Measurements from ENCODE around the gene VSIG2. TPM values are rescaled to one million over a fixed set of nuclear protein-coding genes. Genes with fewer than 3 reads are reported as not detected.
A peak's percentile ranks its signal among the peaks of the same experiment; 100 is the strongest.

VSIG2 gene
- total and polyA plus RNA-seq, 2 of the 4 experiments (the other 2 are of a cell fraction): not detected

GRCh38 chr11:124783002-124783401 is 30.9 kb upstream of the VSIG2 start:
- dilution Hi-C loops (cut with HindIII; ENCODE audit: low sequenced_read_pairs, unreplicated experiment): no loop called here
- CTCF ChIA-PET: interaction anchor here (1.1 to 1.4 kb wide), 2 partner anchors 11 to 16 kb away, joined by 3 read pairs; no protein-coding TSS in a partner anchor

More at GRCh38 chr11:124783002-124783401, 30.9 kb upstream of the VSIG2 start:
- Histone ChIP-seq H3K27ac (ENCODE audit: insufficient read depth, low read length) (no peak overlapping the region), H3K9ac (ENCODE audit: low read depth, low read length) (no peak overlapping the region), H4K91ac (ENCODE audit: insufficient read depth, low read depth, low read length) (no peak overlapping the region), H4K8ac (ENCODE audit: low read depth in 2 of 2, low read length in 2 of 2) (no peak overlapping the region), H3K27me3 (ENCODE audit: control insufficient read depth, insufficient read depth, low read length) (no peaks in the 10 kb centered on the region), H3K56ac (ENCODE audit: extremely low read depth, insufficient read depth, low read length) (no peak overlapping the region), H2BK120ac (ENCODE audit: low read depth, low read length) (no peak overlapping the region), H3K4me2 (ENCODE audit: low read depth, low read length) (no peak overlapping the region), H3K9me1 (ENCODE audit: insufficient read depth, low read length) (no peaks in the 10 kb centered on the region; the same call in 1 of the 2 replicates), H2AK9ac (replicated peaks; ENCODE audit: low read depth, low read length, poor library complexity) (no peak overlapping the region), H2AK5ac (ENCODE audit: low read depth, low read length) (no peak overlapping the region), H4K20me1 (ENCODE audit: insufficient read depth, low read length) (peaks cover 15% of the 10 kb centered on the region; the same call in 1 of the 2 replicates), H4K5ac (ENCODE audit: low read depth, low read length) (no peak overlapping the region), H3K9me3 (ENCODE audit: control insufficient read depth, insufficient read depth, low read length) (no peaks in the 10 kb centered on the region), H3K4me3 (ENCODE audit: insufficient read depth, low read depth, low read length) (no peak overlapping the region), H3K4ac (ENCODE audit: low read depth, low read length) (no peak overlapping the region), H3K4me1 (ENCODE audit: control insufficient read depth, insufficient read depth, low read length) (no peaks in the 10 kb centered on the region), H3K23ac (ENCODE audit: low read depth, low read length) (no peak overlapping the region), H2BK20ac (ENCODE audit: low read depth, low read length) (no peak overlapping the region), H3K18ac (ENCODE audit: low read depth, low read length) (no peak overlapping the region), H3K36me3 (ENCODE audit: control insufficient read depth, insufficient read depth, low read length) (peaks cover 2% of the 10 kb centered on the region; the same call in 1 of the 2 replicates), H2AFZ (replicated peaks; ENCODE audit: low read length, poor library complexity) (no peak overlapping the region), H2BK15ac (ENCODE audit: low read depth, low read length) (no peak overlapping the region), H3K14ac (replicated peaks; ENCODE audit: low read depth, low read length) (no peak overlapping the region), H2BK5ac (ENCODE audit: low read depth, low read length, poor library complexity, severe bottlenecking) (no peak overlapping the region), H3K79me1 (ENCODE audit: low read depth in 1 of 2, low read length in 2 of 2) (peaks cover 13 to 54% of the 10 kb centered on the region in 2 experiments)
- peak; percentile 44; the same call in 1 of the 2 replicates for ATAC-seq (ENCODE audit: low read depth)
- BruUV-seq (replicated peaks): no TSS peak
- WGBS, 2 experiments (ENCODE audit: extremely low coverage in 2 of 2, insufficient read length in 1 of 2): no CpG with 5 or more reads among the region's 4 CpGs
- intact Hi-C loops (cut with micrococcal nuclease) (no loop called here), in situ Hi-C loops (cut with MboI; ENCODE audit: low sequenced_read_pairs) (no loop called here)
- POLR2A ChIA-PET (ENCODE audit: unreplicated experiment): no interaction called here
- peak; percentile 15 for DNase-seq
- TF ChIP-seq MXI1 (IDR thresholded peaks at IDR 0.05; ENCODE audit: borderline replicate concordance, low read depth, low read length) (no peak), RFX5 (IDR thresholded peaks at IDR 0.05; ENCODE audit: low read depth, low read length) (no peak), RAD21 (IDR thresholded peaks at IDR 0.05; ENCODE audit: low read length) (no peak), RCOR1 (IDR thresholded peaks at IDR 0.05; ENCODE audit: insufficient replicate concordance, low read length) (no peak)

All from IMR-90 (cell line).